ENCODE results near the gene ELOVL7.
"Not testable (repeated sequence)": the region's sequence is repeated elsewhere in the genome, so short reads cannot be mapped to it uniquely, and the experiment has no call there.

Gene ELOVL7

DNA sequence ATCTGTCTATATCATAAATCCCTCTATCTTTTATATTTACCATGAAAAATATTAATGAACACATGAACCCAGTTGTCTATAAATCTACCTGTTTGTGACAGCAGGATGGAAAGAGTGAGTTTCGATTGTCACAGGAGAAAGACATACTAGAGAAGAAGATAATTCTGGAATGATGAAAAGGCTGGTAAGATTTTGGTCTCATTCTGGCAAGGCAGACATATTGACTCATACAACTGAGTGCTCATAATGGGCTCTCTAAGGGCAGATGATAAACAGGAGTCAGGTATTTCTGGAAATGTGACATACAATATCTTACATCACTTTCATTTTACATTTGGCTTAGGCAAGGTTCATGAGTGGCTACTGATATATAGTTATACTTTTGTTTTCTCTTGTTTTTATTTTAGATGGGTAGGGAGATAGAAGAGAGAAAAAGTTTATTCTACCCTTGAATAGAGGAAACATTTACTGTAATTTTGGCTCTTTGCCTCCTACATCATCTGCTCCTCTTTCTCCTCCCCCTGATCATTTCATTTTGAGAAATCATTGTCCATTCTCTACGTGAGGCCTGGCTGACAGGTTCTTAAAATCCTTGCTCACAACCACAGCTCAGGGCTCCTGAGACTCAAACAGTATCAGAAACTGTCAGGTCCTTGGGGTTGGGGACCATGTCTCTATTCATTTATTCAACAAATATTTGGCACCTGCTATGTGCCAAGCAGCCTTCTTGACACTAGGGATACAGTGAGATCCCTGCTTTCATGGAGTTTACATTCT lies 14.4 kb downstream of the ELOVL7 start:
- DNase-seq = no peak

DNA sequence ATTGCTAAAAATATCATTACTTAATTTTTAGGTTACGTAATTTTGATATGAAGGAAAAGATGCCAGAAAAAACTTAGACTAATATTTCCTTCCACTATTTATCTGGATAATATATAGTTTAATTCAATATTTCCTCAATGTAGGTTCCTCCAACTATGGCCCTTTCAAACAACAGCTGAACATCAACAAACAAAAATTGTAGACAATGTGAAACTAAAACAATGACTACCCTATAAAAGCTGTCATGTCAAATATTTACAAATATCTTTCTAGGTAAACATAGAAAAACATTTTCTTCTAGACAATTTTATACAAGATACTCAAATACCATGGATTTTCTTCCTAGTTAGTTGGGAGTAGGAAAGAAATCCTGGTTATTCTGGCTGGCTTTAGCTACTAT lies 16.9 kb downstream of the ELOVL7 start:
- no peak for DNase-seq

DNA sequence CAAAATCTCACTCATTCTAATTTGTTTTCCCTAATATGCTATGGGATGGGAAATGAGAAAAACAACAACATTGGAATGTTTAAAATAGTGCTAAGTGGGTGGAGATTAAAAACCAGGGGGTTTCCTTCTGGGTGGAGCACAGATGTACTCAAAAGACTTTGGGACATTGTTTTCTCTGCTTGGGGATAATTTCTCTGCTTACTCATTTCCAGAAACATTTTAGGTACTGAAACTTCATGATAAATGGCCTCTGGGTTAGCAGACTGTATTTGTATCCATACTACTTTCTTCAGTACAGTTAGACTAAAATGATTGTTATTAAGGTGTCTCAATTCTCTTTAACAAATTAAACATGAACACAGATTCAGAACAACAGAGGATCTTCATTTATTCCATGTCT lies 17.4 kb downstream of the ELOVL7 start:
- no peak for DNase-seq

- DNase-seq = no peak
These were observed 20.5 kb downstream of the ELOVL7 start for GRCh38 chr5:60823574-60823973.

GRCh38 chr5:60822285-60822556 lies 21.8 kb downstream of the ELOVL7 start:
- no peak for DNase-seq

DNA sequence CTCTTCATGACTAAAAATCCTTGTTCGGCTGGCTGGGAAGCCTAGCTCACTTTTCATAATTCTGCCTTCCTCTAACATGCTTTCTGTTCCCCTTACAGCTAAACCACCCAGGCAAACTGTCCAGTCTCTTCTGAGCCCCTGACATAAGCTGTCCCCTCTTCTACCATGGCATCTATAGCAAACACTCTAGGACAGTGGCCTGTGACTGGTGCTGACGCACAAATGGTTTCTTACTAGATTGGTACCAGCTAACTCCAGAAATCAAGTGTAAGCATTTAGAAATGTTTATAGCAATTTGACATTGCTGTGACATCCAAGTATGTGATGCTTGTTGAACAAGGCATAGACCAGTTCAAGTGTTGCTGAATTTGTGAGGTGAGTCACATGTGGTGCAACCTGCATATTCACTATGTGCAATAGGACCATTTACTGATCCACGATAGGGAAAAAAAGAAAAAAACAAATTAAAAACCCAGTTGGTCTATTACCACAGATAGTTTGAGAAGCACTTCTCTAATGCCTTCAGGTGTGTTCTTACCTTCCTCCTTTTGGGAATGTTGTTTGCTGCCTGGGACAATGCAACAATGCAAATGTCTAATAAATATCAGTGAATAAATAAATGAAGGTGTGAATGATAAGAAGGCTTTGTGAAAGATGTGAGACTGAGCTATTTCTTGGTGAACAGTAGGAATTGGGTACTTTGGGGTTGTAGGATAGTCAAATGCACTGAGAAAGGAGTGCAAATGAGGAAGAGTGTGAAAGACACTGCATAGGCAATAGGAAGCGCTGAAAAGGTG lies 22.4 kb downstream of the ELOVL7 start:
- no peak for DNase-seq

GRCh38 chr5:60820593-60821487 lies 23.2 kb downstream of the ELOVL7 start:
- no peak for DNase-seq

DNA sequence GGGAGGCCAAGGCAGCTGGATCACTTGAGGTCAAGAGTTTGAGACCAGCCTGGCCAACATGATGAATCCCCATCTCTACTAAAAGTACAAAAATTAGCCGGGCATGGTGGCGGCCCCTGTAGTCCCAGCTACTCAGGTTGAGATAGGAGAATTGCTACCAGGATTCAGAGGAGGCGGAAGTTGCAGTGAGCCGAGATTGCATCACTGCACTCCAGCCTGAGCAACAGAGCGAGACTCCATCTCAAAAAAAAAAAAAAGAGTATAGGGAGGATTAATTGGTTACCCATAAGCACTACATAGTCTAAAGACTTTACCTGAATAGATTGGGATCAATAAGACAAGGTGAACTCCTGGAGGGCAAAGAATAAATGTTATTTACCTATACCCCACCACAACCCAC lies 27.9 kb downstream of the ELOVL7 start:
- not testable (repeated sequence) for DNase-seq

GRCh38 chr5:60814498-60814897 lies 29.6 kb downstream of the ELOVL7 start:
- DNase-seq = no peak

DNA sequence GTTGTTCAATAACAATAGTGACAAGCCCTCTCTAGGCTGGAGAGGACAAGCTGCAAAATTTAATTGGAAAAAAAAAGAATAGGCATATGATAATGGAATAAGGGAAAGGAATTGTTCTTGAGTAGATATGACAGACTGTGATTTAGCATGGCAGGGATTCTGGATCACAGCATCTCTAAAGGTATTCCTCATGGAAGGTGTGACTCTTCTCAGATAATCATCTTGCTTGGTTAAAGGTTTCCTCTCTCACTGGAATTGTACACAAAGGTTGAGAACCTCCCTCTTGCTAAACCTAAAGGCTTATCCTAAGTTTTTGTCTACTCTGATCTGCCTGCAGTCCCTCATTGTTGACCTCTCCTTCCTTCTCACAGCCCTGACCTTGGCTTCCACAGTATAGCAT lies 31.6 kb downstream of the ELOVL7 start:
- no peak for DNase-seq

DNA sequence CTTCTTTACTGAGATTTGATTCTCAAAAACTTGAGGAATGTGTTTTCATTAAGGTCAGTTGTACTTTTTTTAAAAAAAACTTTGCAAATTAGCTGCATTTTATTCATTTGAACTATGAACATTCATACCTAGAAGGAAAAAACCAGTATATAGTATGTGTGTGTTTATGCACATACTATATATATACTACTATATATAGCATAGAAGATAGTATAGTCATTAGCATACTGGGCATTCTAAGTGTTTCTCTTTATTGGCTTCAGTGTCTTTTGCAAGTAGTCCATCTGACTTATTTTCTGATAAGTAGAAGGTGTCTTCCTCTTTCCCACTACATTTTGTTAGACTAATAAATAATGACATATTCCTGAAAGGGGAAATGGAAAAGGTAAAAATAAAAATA lies 33.0 kb downstream of the ELOVL7 start:
- no peak for DNase-seq

GRCh38 chr5:60810438-60811085 lies 33.5 kb downstream of the ELOVL7 start:
- no peak for DNase-seq

DNA sequence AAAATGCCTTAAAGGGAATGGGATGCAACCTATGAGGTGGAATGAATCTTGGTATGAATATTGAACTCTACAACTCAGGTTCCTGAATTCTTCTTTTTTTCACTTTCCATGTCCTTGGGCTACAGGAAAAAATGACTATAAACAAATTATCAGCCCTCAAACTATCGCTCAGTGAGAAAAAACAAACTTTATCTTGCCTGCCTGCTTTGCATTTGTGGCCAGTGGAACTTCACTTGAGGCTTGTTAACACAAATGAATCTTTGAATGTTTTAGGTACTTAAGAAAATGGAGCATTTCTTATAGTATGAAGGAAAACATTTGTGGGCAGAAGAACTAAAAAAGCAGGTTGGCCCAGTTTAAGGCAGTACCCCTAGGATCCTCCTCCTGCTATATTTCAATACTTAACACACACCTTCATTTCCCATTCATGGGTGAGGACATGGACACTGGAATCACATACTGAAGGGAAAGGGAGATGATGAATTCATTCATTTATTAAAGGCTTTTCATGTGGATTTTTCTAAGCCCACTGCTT lies 34.1 kb downstream of the ELOVL7 start:
- no peak for DNase-seq

- no peak for DNase-seq
These were observed 37.4 kb downstream of the ELOVL7 start for GRCh38 chr5:60806591-60807243.

- no peak for DNase-seq
These were observed 38.6 kb downstream of the ELOVL7 start for GRCh38 chr5:60805463-60805862.

- no peak for DNase-seq
These were observed 40.4 kb downstream of the ELOVL7 start for GRCh38 chr5:60803712-60804111.

- DNase-seq = no peak
These were observed 41.1 kb downstream of the ELOVL7 start for GRCh38 chr5:60802986-60803385.

DNA sequence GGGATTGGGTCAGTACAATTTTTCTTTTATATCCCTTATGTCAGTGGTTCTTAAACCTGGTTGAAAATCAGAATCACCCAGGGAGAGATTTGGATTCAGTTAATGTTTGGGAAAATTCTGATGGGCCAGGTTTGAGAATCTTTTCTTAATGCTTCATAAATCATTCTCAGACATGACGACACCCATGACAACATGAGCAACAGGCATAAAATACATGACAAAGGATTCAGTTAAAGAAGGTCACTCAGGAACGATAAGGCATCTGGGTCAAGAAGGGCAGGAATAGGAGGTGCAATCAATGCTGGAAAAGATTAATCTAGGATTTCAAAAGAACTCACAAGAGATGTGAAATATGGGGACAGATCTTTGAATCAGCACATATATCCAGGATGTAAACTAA lies 41.8 kb downstream of the ELOVL7 start:
- no peak for DNase-seq

GRCh38 chr5:60797482-60798153 lies 46.5 kb downstream of the ELOVL7 start:
- DNase-seq = no peak

- not testable (repeated sequence) for DNase-seq
These were observed 48.6 kb downstream of the ELOVL7 start for GRCh38 chr5:60795424-60795950.

GRCh38 chr5:60794691-60795090 lies 49.4 kb downstream of the ELOVL7 start:
- DNase-seq = no peak
